Liver (tissue), 9 donors: Measurements from ENCODE around the gene APOL3. TPM values are rescaled to one million over a fixed set of nuclear protein-coding genes. Genes with fewer than 3 reads are reported as not detected.

Source experiments
- DNase-seq: peaks from one replicate; pipeline ENCODE4 v3.0.0-alpha.2; 2017; ENCODE audit warnings: low spot score
- H3K27ac ChIP-seq, 2 donors: one replicate each; pipeline ENCODE4 v1.7.0; 2013; ENCODE audit warnings: inconsistent platforms in 2 of 2, low read length in 2 of 2, control low read depth in 1 of 2, low read depth in 1 of 2, mild to moderate bottlenecking in 1 of 2
- H3K27me3 ChIP-seq, 4 donors: one replicate each; pipeline versions ENCODE4 v1.6.1 to v1.7.0; 2013; ENCODE audit warnings: low read length in 3 of 4, inconsistent platforms in 1 of 4, mild to moderate bottlenecking in 1 of 4, moderate library complexity in 1 of 4; ENCODE audit not compliant: control insufficient read depth in 4 of 4, insufficient read depth in 4 of 4
- H3K36me3 ChIP-seq, 4 donors: one replicate each; pipeline versions ENCODE4 v1.6.1 to v1.7.0; 2013; ENCODE audit warnings: low read length in 3 of 4, mild to moderate bottlenecking in 3 of 4, low read depth in 1 of 4, moderate library complexity in 1 of 4; ENCODE audit not compliant: control insufficient read depth in 4 of 4, insufficient read depth in 3 of 4
- H3K4me1 ChIP-seq, 4 donors: one replicate each; pipeline versions ENCODE4 v1.6.1 to v1.7.0; 2013; ENCODE audit warnings: low read length in 3 of 4, mild to moderate bottlenecking in 3 of 4, moderate library complexity in 1 of 4; ENCODE audit not compliant: control insufficient read depth in 4 of 4, insufficient read depth in 4 of 4
- H3K4me3 ChIP-seq, 3 donors: one replicate each; pipeline versions ENCODE4 v1.6.1 to v1.7.0; 2013; ENCODE audit warnings: low read length in 3 of 3, control low read depth in 1 of 3, low read depth in 1 of 3, mild to moderate bottlenecking in 1 of 3
- H3K9ac ChIP-seq, 2 donors: one replicate each; pipeline ENCODE4 v1.7.0; 2013; ENCODE audit warnings: low read length in 2 of 2, mild to moderate bottlenecking in 2 of 2, moderate library complexity in 2 of 2, control low read depth in 1 of 2, low read depth in 1 of 2
- H3K9me3 ChIP-seq, 4 donors: one replicate each; pipeline versions ENCODE4 v1.6.1 to v1.7.0; 2013; ENCODE audit warnings: low read length in 3 of 4; ENCODE audit not compliant: control insufficient read depth in 4 of 4
- ATF3 ChIP-seq: IDR thresholded peaks from 2 replicates; pipeline ENCODE4 v1.6.1; 2016; ENCODE audit warnings: antibody characterized with exemption
- CTCF ChIP-seq: fragments of 150-350 bp; IDR thresholded peaks from 2 replicates; pipeline ENCODE4 v1.5.1; 2017; ENCODE audit warnings: improper control_type of control experiment, low read depth, low read length; ENCODE audit not compliant: missing input control
- EGR1 ChIP-seq, 2 donors: IDR thresholded peaks; 2 replicates each; pipeline ENCODE4 v1.6.1; 2016 to 2018; ENCODE audit warnings: antibody characterized with exemption in 2 of 2, low read depth in 2 of 2
- FOXA1 ChIP-seq: IDR thresholded peaks from 2 replicates; pipeline ENCODE4 v1.6.1; 2016; ENCODE audit warnings: antibody characterized with exemption
- FOXA2 ChIP-seq: IDR thresholded peaks from 2 replicates; pipeline ENCODE4 v1.6.1; 2016; ENCODE audit warnings: antibody characterized with exemption
- GABPA ChIP-seq, 2 donors: IDR thresholded peaks in 1 of 2; conservative IDR thresholded peaks in 1 of 2; 2 replicates each; pipeline ENCODE4 v1.6.1; 2016; ENCODE audit warnings: antibody characterized with exemption in 2 of 2, mild to moderate bottlenecking in 1 of 2, moderate library complexity in 1 of 2
- HNF4A ChIP-seq, 2 donors: conservative IDR thresholded peaks; 2 replicates each; pipeline ENCODE4 v1.6.1; 2016; ENCODE audit warnings: antibody characterized with exemption in 2 of 2, mild to moderate bottlenecking in 2 of 2
- HNF4G ChIP-seq: IDR thresholded peaks from 2 replicates; pipeline ENCODE4 v1.6.1; 2016; ENCODE audit warnings: antibody characterized with exemption
- JUND ChIP-seq, 2 donors: IDR thresholded peaks; 2 replicates each; pipeline ENCODE4 v1.6.1; 2016; ENCODE audit warnings: antibody characterized with exemption in 2 of 2
- MAX ChIP-seq: IDR thresholded peaks from 2 replicates; pipeline ENCODE4 v1.6.1; 2016; ENCODE audit warnings: antibody characterized with exemption
- NR2F2 ChIP-seq: IDR thresholded peaks from 2 replicates; pipeline ENCODE4 v1.6.1; 2016; ENCODE audit warnings: antibody characterized with exemption
- RAD21 ChIP-seq, 2 donors: IDR thresholded peaks; 2 replicates each; pipeline ENCODE4 v1.6.1; 2016; ENCODE audit warnings: antibody characterized with exemption in 2 of 2, mild to moderate bottlenecking in 2 of 2
- REST ChIP-seq: IDR thresholded peaks from 2 replicates; pipeline ENCODE4 v1.6.1; 2016; ENCODE audit warnings: antibody characterized with exemption, mild to moderate bottlenecking
- RXRA ChIP-seq, 2 donors: IDR thresholded peaks; 2 replicates each; pipeline ENCODE4 v1.6.1; 2017 to 2018; ENCODE audit warnings: antibody characterized with exemption in 2 of 2, mild to moderate bottlenecking in 1 of 2
- SP1 ChIP-seq: IDR thresholded peaks from 2 replicates; pipeline ENCODE4 v1.6.1; 2018; ENCODE audit warnings: antibody characterized with exemption, mild to moderate bottlenecking
- TAF1 ChIP-seq: conservative IDR thresholded peaks from 2 replicates; pipeline ENCODE4 v1.6.1; 2016; ENCODE audit warnings: antibody characterized with exemption, mild to moderate bottlenecking
- YY1 ChIP-seq: IDR thresholded peaks from 2 replicates; pipeline ENCODE4 v1.6.1; 2016; ENCODE audit warnings: antibody characterized with exemption, mild to moderate bottlenecking
- ZBTB33 ChIP-seq: IDR thresholded peaks from 2 replicates; pipeline ENCODE4 v1.6.1; 2016; ENCODE audit warnings: antibody characterized with exemption
- WGBS: extraction: QIAGEN DNeasy Blood & Tissue Kit; methylation state at CpG from one replicate; pipeline ENCODE4 v1.1.7; 2013; 5-methylcytosine and 5-hydroxymethylcytosine counted together
- polyA plus RNA-seq, 2 donors: library from polyadenylated mRNA; stranded (reverse) in 1 of 2; unstranded in 1 of 2; fragments of 200-250 nt in 1 of 2; fragments of >200 nt in 1 of 2; fragmentation: Nextera tagmentation in 1 of 2; extraction: Ambion mirVana in 1 of 2; gene quantifications; one replicate each; pipeline versions ENCODE4 v1.2.1 to v1.2.3, GENCODE V29; 2013 to 2015
- total RNA-seq, 2 donors: library from RNA; depleted of rRNA; stranded (reverse); fragments of >200 nt; gene quantifications; one replicate each; pipeline ENCODE4 v1.2.3, GENCODE V29; 2014
- donor health status: healthy.
- donor health status: healthy.
- donor health status: healthy.
- donor health status: healthy.
- donor health status: healthy.

The APOL3 gene
- total and polyA plus RNA-seq, 4 donors, result 7.2 to 34.5 (median 11.8) TPM

GRCh38 chr22:36107436-36107835 is 53.1 kb downstream of the APOL3 start:
- no peak overlapping the region for H3K4me3 ChIP-seq
- TF ChIP-seq RAD21 (IDR thresholded peaks at IDR 0.05) (no peak), RXRA (IDR thresholded peaks at IDR 0.05) (no peak), TAF1 (no peak), JUND (IDR thresholded peaks at IDR 0.05) (no peak), ATF3 (no peak), HNF4A (conservative IDR thresholded peaks at IDR 0.05) (no peak), NR2F2 (no peak), REST (no peak), FOXA1 (no peak), ZBTB33 (no peak), YY1 (no peak), SP1 (no peak), FOXA2 (no peak), CTCF (no peak), EGR1 (IDR thresholded peaks at IDR 0.05; ENCODE audit: low read depth in 2 of 2) (no peak), GABPA (IDR thresholded peaks at IDR 0.05 in 1 of 2, conservative IDR thresholded peaks at IDR 0.05 in 1 of 2) (no peak), MAX (no peak), HNF4G (no peak)
- DNase-seq, result no peak

GRCh38 chr22:36106910-36107309 is 53.6 kb downstream of the APOL3 start:
- Histone ChIP-seq H3K36me3 (no peaks in the 10 kb centered on the region), H3K27me3 (no peaks in the 10 kb centered on the region), H3K9me3 (no peaks in the 10 kb centered on the region), H3K27ac (no peak overlapping the region), H3K4me1 (no peaks in the 10 kb centered on the region), H3K4me3 (no peak overlapping the region), H3K9ac (no peak overlapping the region)
- no peak for DNase-seq
- WGBS, result 91% methylated on average over 2 of the region's 2 CpGs
- TF ChIP-seq ATF3 (no peak), HNF4G (no peak), MAX (no peak), FOXA1 (no peak), HNF4A (conservative IDR thresholded peaks at IDR 0.05) (no peak), CTCF (no peak), TAF1 (no peak), REST (no peak), NR2F2 (no peak), FOXA2 (no peak), RXRA (IDR thresholded peaks at IDR 0.05) (no peak)

More at GRCh38 chr22:36107436-36107835, 53.1 kb downstream of the APOL3 start:
- Histone ChIP-seq H3K27ac (no peak overlapping the region), H3K4me1 (no peaks in the 10 kb centered on the region), H3K9me3 (no peaks in the 10 kb centered on the region), H3K36me3 (no peaks in the 10 kb centered on the region), H3K27me3 (no peaks in the 10 kb centered on the region), H3K9ac (no peak overlapping the region)
- WGBS, result 71% methylated on average over 8 of the region's 8 CpGs
